Kidney (tissue), 14 donors: Measurements from ENCODE around the gene TIMP3. TPM values are rescaled to one million over a fixed set of nuclear protein-coding genes. Genes with fewer than 3 reads are reported as not detected.

Experiments used
- DNase-seq, 5 donors: peaks; one replicate each; pipeline ENCODE4 v3.0.0-alpha.2; 2013 to 2020
- FAIRE-seq: peaks from 2 replicates; lab custom pipeline; 2012; peaks lifted over from hg19 to GRCh38; lab: Jason Lieb, UNC
- H3K27ac ChIP-seq, 2 donors: one replicate each; pipeline ENCODE4 v1.7.0; 2013; ENCODE audit warnings: low read depth in 2 of 2, low read length in 2 of 2, inconsistent platforms in 1 of 2
- H3K27me3 ChIP-seq: one replicate; pipeline ENCODE4 v1.7.1; 2013; ENCODE audit warnings: low read length, inconsistent platforms; ENCODE audit not compliant: control insufficient read depth, insufficient read depth
- H3K36me3 ChIP-seq, 3 donors: one replicate each; pipeline versions ENCODE4 v1.7.0 to v1.7.1; 2013; ENCODE audit warnings: low read length in 3 of 3, control low read depth in 1 of 3, inconsistent platforms in 1 of 3; ENCODE audit not compliant: insufficient read depth in 3 of 3, control insufficient read depth in 2 of 3
- H3K4me1 ChIP-seq, 3 donors: one replicate each; pipeline versions ENCODE4 v1.7.0 to v1.7.1; 2013; ENCODE audit warnings: low read length in 3 of 3, inconsistent platforms in 1 of 3, low read depth in 1 of 3; ENCODE audit not compliant: control insufficient read depth in 2 of 3, insufficient read depth in 2 of 3
- H3K4me3 ChIP-seq, 3 donors: one replicate each; pipeline versions ENCODE4 v1.7.0 to v1.8.1; 2013; ENCODE audit warnings: low read length in 3 of 3, control low read depth in 1 of 3, inconsistent platforms in 1 of 3
- H3K9ac ChIP-seq, 3 donors: one replicate each; pipeline versions ENCODE4 v1.7.0 to v1.7.1; 2013; ENCODE audit warnings: low read length in 3 of 3, control low read depth in 1 of 3, inconsistent platforms in 1 of 3
- H3K9me3 ChIP-seq, 3 donors: one replicate each; pipeline versions ENCODE4 v1.7.0 to v1.7.1; 2013; ENCODE audit warnings: low read length in 3 of 3, control low read depth in 1 of 3, inconsistent platforms in 1 of 3; ENCODE audit not compliant: control insufficient read depth in 2 of 3, insufficient read depth in 1 of 3
- intact Hi-C: fragments of 100-400 bp; cut with DNase I; formaldehyde crosslinking; loops from one replicate; pipeline ENCODE4 v1.11.1; 2022
- polyA plus RNA-seq: library from polyadenylated mRNA; stranded (reverse); fragments of 350-450 nt; fragmentation: Illumina TruSeq; extraction: RNeasy Lipid Tissue Mini Kit (QIAGEN cat#74804); gene quantifications from one replicate; pipeline ENCODE4 v1.2.3, GENCODE V29; 2014; ENCODE audit warnings: low read depth, low replicate concordance; ENCODE audit not compliant: insufficient read depth
- total RNA-seq: library from RNA; stranded (reverse); fragmentation: NEBNext Ultra II Directional; extraction: Animal tissue kit (Norgen Biotek cat#: 25700); gene quantifications from one replicate; pipeline ENCODE4 v1.2.1, GENCODE V29; 2021
- TF ChIP-seq, protein P1 (sequence below): IDR thresholded peaks from 3 replicates; pipeline ENCODE4 v1.5.1; 2012; ENCODE audit warnings: mild to moderate bottlenecking, moderate library complexity, borderline replicate concordance; ENCODE audit not compliant: insufficient read depth; ENCODE audit errors: extremely low read depth
- donor health status: control.
- donor health status: control.
- donor health status: control.
- donor health status: control.
- donor health status: control.
- donor health status: DM: yes; HTN: yes; CAD: no.
- donor health status: Normal renal cell carcinoma (clear cell type).

TIMP3 gene
- total and polyA plus RNA-seq, 2 donors from 2014 or later: 198 to 818 TPM

DNA sequence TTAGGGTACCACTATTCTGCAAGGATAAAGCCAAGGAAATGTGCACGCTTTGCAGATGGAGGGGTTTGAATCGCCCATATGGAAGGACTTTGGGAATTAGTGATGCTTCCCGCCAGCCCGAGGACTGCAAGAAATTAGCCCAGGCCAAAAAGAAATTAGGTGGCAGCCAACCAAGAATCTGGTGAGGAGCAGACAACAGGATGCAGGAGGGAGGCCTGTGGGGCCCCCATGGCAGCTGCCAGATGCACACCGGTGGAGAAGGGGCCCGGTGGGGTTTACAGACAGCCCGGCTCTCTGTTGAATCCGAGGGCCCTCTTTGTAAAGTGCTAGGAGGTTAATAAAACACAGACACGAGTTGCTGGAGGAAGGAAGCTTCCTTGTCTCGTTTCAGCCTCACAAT, 73.5 kb downstream of the TIMP3 start:
- DNase-seq: no peak
- no peak for FAIRE-seq
- TF ChIP-seq, protein P1, sequence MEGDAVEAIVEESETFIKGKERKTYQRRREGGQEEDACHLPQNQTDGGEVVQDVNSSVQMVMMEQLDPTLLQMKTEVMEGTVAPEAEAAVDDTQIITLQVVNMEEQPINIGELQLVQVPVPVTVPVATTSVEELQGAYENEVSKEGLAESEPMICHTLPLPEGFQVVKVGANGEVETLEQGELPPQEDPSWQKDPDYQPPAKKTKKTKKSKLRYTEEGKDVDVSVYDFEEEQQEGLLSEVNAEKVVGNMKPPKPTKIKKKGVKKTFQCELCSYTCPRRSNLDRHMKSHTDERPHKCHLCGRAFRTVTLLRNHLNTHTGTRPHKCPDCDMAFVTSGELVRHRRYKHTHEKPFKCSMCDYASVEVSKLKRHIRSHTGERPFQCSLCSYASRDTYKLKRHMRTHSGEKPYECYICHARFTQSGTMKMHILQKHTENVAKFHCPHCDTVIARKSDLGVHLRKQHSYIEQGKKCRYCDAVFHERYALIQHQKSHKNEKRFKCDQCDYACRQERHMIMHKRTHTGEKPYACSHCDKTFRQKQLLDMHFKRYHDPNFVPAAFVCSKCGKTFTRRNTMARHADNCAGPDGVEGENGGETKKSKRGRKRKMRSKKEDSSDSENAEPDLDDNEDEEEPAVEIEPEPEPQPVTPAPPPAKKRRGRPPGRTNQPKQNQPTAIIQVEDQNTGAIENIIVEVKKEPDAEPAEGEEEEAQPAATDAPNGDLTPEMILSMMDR: no peak
- Histone ChIP-seq H3K36me3 (no peaks in the 10 kb centered on the region), H3K27me3 (no peaks in the 10 kb centered on the region), H3K9ac (no peak overlapping the region), H3K4me3 (no peak overlapping the region), H3K4me1 (peaks cover 0 to 2% (median 0%) of the 10 kb centered on the region in 3 donors), H3K9me3 (no peaks in the 10 kb centered on the region), H3K27ac (no peak overlapping the region)
- intact Hi-C loops: no loop called here

DNA sequence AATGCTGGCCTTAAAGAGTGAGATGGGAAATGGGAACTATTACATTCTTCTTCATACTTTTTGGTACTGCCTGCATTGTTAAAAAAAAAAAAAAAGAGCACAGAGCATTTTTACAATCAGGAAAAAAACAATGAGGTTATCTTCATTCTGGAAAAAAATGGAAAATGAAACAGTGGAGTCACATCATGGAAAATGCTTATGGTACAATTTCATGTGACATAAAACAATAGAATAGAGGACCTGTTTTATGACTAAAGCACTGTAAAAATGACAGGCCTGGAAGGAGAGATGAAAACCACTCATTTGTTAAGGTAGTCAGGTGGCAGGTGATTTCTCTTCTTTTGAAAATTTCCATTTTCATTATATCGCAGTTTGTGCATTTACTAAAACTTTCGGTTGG, 75.0 kb downstream of the TIMP3 start:
- Histone ChIP-seq H3K36me3 (no peaks in the 10 kb centered on the region), H3K9ac (no peak overlapping the region), H3K4me1 (peaks cover 0 to 10% (median 0%) of the 10 kb centered on the region in 3 donors), H3K27me3 (no peaks in the 10 kb centered on the region), H3K4me3 (no peak overlapping the region), H3K27ac (no peak overlapping the region), H3K9me3 (no peaks in the 10 kb centered on the region)
- TF ChIP-seq, protein P1: no peak
- intact Hi-C loops: no loop called here
- DNase-seq (no peak), FAIRE-seq (no peak)

DNA sequence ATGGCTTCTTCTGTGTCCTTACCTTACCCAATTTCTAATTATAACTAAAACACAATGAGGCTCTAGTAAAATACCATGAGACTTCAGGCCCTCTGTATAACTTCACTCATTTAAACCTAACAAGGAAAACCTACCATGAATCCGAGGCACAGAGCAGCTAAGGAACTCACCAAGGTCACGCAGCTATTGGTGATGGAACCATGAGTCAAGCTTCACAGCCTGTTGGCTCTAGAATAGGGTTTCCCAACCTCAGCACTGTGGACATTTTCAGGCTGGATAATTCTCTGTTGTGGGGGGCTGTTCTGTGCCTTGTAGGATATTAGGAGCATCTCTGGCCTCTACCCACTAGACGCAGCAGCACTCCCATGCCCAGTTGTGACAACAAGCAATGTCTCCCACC, 75.7 kb downstream of the TIMP3 start:
- no peak overlapping the region for H3K4me3 ChIP-seq
- no peak for DNase-seq
- H3K27me3 ChIP-seq: no peaks in the 10 kb centered on the region
- no peak for FAIRE-seq
- no peak overlapping the region for H3K27ac ChIP-seq
- intact Hi-C loops: no loop called here
- no peaks in the 10 kb centered on the region for H3K9me3 ChIP-seq
- no peak overlapping the region for H3K9ac ChIP-seq
- H3K36me3 ChIP-seq: no peaks in the 10 kb centered on the region
- TF ChIP-seq, protein P1: no peak
- H3K4me1 ChIP-seq: peaks cover 0 to 10% (median 0%) of the 10 kb centered on the region in 3 donors

DNA sequence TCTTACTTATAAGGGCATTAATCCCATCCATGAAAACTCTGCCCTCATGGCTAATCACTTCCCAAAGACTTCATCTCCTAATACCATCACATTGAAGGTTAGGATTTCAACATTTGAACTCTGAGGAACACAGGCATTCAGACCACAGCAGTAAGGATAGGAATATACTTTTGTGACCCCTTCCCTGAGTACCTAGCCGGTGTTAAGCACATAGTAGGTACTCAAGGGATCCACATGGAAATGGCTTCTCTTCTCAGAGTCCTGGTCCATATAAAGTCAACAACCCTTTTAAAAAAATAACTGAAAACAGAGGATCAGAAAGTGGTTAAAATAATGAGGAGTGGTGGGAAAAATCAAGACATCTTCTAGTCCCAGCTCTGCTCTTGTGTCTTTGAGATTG, 78.0 kb downstream of the TIMP3 start:
- intact Hi-C loops: no loop called here
- H3K27me3 ChIP-seq: no peaks in the 10 kb centered on the region
- H3K4me3 ChIP-seq: no peak overlapping the region
- DNase-seq (no peak), FAIRE-seq (no peak)
- TF ChIP-seq, protein P1: no peak
- no peak overlapping the region for H3K9ac ChIP-seq
- H3K36me3 ChIP-seq: no peaks in the 10 kb centered on the region
- no peak overlapping the region for H3K27ac ChIP-seq
- peaks cover 0 to 10% (median 0%) of the 10 kb centered on the region in 3 donors for H3K4me1 ChIP-seq
- no peaks in the 10 kb centered on the region for H3K9me3 ChIP-seq
